Caco-2 (cell line): ENCODE measurements around the gene SRXN1. TPM values are rescaled to one million over a fixed set of nuclear protein-coding genes. Genes with fewer than 3 reads are reported as not detected.

Experiments
- BruUV-seq: library from RNA; stranded (reverse); fragments of 400-500 nt; replicated peaks from 2 replicates; lab custom pipeline; 2021; lab: Mats Ljungman, UMichigan
- CTCF ChIA-PET: fragments of 300-600 bp; sonication (Branson Sonifier 250); formaldehyde crosslinking; loops from one replicate; lab custom pipeline; 2022; ENCODE audit warnings: antibody characterized with exemption; lab: Charles Lee
- POLR2A ChIA-PET: fragments of 300-600 bp; sonication (Branson Sonifier 250); formaldehyde crosslinking; loops from one replicate; lab custom pipeline; 2022; ENCODE audit warnings: antibody characterized with exemption; lab: Charles Lee
- DNase-seq, 2 experiments: peaks; one replicate each; pipeline versions ENCODE4 v3.0.0 to v3.0.0-alpha.2; 2020 to 2022
- H3K27me3 ChIP-seq: replicated peaks from 2 replicates; pipeline ENCODE4 v1.6.0; 2011; ENCODE audit warnings: low read length; ENCODE audit not compliant: control insufficient read depth, insufficient read depth
- H3K36me3 ChIP-seq: 2 replicates; pipeline ENCODE4 v1.5.1; 2011; ENCODE audit warnings: low read length; ENCODE audit not compliant: control insufficient read depth, insufficient read depth
- H3K4me1 ChIP-seq: fragments of 250-450 bp; sonication (Bioruptor Pico); 2 replicates; pipeline ENCODE4 v1.5.1; 2020; ENCODE audit warnings: mild to moderate bottlenecking
- H3K4me3 ChIP-seq: 2 replicates; pipeline ENCODE4 v1.5.1; 2011; ENCODE audit warnings: low read depth, mild to moderate bottlenecking, control low read depth, low read length
- H3K9me3 ChIP-seq: fragments of 250-450 bp; sonication (Bioruptor Pico); 2 replicates; pipeline ENCODE4 v1.5.1; 2020; ENCODE audit warnings: mild to moderate bottlenecking, moderate library complexity
- H3K27ac Mint-ChIP-seq: one replicate; pipeline ENCODE4 v1.8.0; 2022; ENCODE audit warnings: mixed read lengths; ENCODE audit not compliant: unreplicated experiment
- H3K27me3 Mint-ChIP-seq: one replicate; pipeline ENCODE4 v1.8.0; 2022; ENCODE audit warnings: mixed read lengths; ENCODE audit not compliant: insufficient read depth, unreplicated experiment
- H3K36me3 Mint-ChIP-seq: one replicate; pipeline ENCODE4 v1.8.0; 2022; ENCODE audit warnings: mild to moderate bottlenecking, mixed read lengths; ENCODE audit not compliant: insufficient read depth, unreplicated experiment
- H3K4me1 Mint-ChIP-seq: one replicate; pipeline ENCODE4 v1.8.0; 2022; ENCODE audit warnings: low read depth, mixed read lengths; ENCODE audit not compliant: unreplicated experiment
- H3K4me3 Mint-ChIP-seq: one replicate; pipeline ENCODE4 v1.8.0; 2022; ENCODE audit warnings: mild to moderate bottlenecking, moderate library complexity, mixed read lengths; ENCODE audit not compliant: unreplicated experiment
- H3K9me3 Mint-ChIP-seq: one replicate; pipeline ENCODE4 v1.8.0; 2022; ENCODE audit warnings: mixed read lengths; ENCODE audit not compliant: unreplicated experiment
- intact Hi-C: fragments of 100-400 bp; cut with micrococcal nuclease; formaldehyde crosslinking; loops from one replicate; pipeline ENCODE4 v1.10.0; 2022; ENCODE audit not compliant: unreplicated experiment
- total RNA-seq: library from RNA; stranded (reverse); gene quantifications from 2 replicates; pipeline ENCODE4 v1.2.3, GENCODE V29; 2022
- TF ChIP-seq, protein P1 (sequence below), 2 experiments: fragments of 200-600 bp in 1 of 2; IDR thresholded peaks; 1 replicate in 1 of 2; 2 replicates in 1 of 2; pipeline versions ENCODE4 v1.5.1 to v1.8.0; 2011 to 2022; ENCODE audit warnings: antibody characterized with exemption in 1 of 2, control low read depth in 1 of 2, inconsistent platforms in 1 of 2, low read depth in 1 of 2, low read length in 1 of 2, mild to moderate bottlenecking in 1 of 2, moderate library complexity in 1 of 2; ENCODE audit not compliant: insufficient read depth in 1 of 2, severe bottlenecking in 1 of 2, unreplicated experiment in 1 of 2

Gene SRXN1
- total RNA-seq, 1 experiment from 2014 or later, result 33.7 TPM

DNA sequence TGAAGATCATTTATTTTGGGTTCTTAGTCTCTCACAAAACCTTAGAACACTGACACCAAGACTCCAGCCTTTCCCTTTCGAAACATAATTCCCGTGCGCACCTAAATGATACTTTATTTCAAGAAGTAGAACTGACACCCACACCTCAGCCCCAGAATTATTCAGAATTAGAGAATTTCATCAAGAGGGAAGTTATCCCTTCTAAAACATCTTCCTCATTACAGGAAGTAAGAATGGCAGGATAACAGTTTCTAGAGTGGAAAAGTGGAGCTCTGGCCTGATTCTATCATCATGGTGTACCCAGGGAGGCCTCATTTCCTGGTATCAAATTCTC lies 1.4 kb upstream of the SRXN1 start:
- DNase-seq, result no peak
- Histone ChIP-seq H3K4me1 (peaks cover 17% of the 10 kb centered on the region), H3K9me3 (no peaks in the 10 kb centered on the region), H3K36me3 (no peaks in the 10 kb centered on the region; the same call in 1 of the 2 replicates), H3K27me3 (no peaks in the 10 kb centered on the region), H3K4me3 (no peak overlapping the region)
- TF ChIP-seq, protein P1, sequence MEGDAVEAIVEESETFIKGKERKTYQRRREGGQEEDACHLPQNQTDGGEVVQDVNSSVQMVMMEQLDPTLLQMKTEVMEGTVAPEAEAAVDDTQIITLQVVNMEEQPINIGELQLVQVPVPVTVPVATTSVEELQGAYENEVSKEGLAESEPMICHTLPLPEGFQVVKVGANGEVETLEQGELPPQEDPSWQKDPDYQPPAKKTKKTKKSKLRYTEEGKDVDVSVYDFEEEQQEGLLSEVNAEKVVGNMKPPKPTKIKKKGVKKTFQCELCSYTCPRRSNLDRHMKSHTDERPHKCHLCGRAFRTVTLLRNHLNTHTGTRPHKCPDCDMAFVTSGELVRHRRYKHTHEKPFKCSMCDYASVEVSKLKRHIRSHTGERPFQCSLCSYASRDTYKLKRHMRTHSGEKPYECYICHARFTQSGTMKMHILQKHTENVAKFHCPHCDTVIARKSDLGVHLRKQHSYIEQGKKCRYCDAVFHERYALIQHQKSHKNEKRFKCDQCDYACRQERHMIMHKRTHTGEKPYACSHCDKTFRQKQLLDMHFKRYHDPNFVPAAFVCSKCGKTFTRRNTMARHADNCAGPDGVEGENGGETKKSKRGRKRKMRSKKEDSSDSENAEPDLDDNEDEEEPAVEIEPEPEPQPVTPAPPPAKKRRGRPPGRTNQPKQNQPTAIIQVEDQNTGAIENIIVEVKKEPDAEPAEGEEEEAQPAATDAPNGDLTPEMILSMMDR (IDR thresholded peaks at IDR 0.05; ENCODE audit: insufficient read depth in 1 of 2, low read depth in 1 of 2, low read length in 1 of 2, severe bottlenecking in 1 of 2, unreplicated experiment in 1 of 2), result no peak
- no peaks in the 10 kb centered on the region for H3K9me3 Mint-ChIP-seq
- ChIA-PET POLR2A (no interaction called here), CTCF (no interaction called here)
- H3K36me3 Mint-ChIP-seq, result peaks cover 17% of the 10 kb centered on the region
- no peak overlapping the region for H3K27ac Mint-ChIP-seq
- intact Hi-C loops, result no loop called here
- H3K27me3 Mint-ChIP-seq, result no peaks in the 10 kb centered on the region
- H3K4me3 Mint-ChIP-seq, result peak overlapping the region; percentile 85
- peaks cover 25% of the 10 kb centered on the region for H3K4me1 Mint-ChIP-seq
- no TSS peak for BruUV-seq

DNA sequence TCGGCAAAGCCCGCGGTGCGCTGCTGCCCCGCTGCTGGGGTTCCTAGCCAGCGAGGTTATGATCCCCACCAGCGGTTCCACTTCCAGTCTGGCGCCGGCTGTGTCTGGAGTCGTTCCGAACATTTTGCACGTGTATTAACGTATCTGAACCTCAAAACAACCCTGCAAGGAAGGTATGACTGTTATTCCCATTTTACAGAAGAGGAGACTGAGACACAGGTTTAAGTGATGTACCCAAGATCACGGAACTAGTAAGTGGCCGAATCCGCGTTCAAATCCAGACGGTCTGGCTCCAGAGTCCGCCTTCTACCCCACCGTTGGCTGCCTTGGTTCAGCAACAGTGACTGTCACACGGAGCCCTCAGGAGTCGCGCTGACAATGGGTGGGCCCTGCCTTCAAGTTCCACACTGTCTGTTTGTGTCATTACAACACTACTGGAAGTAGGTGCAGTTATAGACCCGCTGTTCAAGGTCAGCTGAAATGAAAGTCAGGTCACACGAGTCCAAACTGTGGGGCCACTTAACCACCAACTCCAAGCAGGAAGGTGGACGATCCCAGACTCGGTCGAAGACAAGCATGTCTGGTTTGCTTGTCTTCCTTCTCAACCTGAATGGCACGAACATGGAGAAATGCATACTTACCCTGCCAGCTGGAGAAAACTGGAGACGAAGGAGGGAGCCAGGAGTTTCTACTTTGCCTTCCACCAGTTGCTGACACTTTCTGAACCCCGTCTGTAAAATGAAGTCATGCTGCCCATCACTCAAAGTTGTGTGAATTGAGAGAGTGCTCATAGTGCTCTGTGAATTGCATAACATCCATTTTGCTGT lies 803 bp upstream of the SRXN1 start:
- H3K9me3 Mint-ChIP-seq, result no peaks in the 10 kb centered on the region
- peak overlapping the region; percentile 85 for H3K4me3 Mint-ChIP-seq
- ChIA-PET POLR2A (no interaction called here), CTCF (no interaction called here)
- TF ChIP-seq, protein P1 (IDR thresholded peaks at IDR 0.05; ENCODE audit: insufficient read depth in 1 of 2, low read depth in 1 of 2, low read length in 1 of 2, severe bottlenecking in 1 of 2, unreplicated experiment in 1 of 2), result no peak
- BruUV-seq, result TSS peak; percentile 87
- H3K27ac Mint-ChIP-seq, result no peak overlapping the region
- DNase-seq, result no peak
- H3K4me1 ChIP-seq, result peaks cover 12% of the 10 kb centered on the region
- H3K36me3 Mint-ChIP-seq, result peaks cover 23% of the 10 kb centered on the region
- H3K36me3 ChIP-seq, result no peaks in the 10 kb centered on the region; the same call in 1 of the 2 replicates
- H3K4me1 Mint-ChIP-seq, result peaks cover 23% of the 10 kb centered on the region
- H3K9me3 ChIP-seq, result no peaks in the 10 kb centered on the region
- H3K4me3 ChIP-seq, result peak overlapping the region; percentile 97
- intact Hi-C loops, result loop anchor here (1.0 kb wide), 1 partner anchor 13 kb away; no protein-coding TSS in a partner anchor
- no peaks in the 10 kb centered on the region for H3K27me3 Mint-ChIP-seq
- H3K27me3 ChIP-seq, result no peaks in the 10 kb centered on the region

GRCh38 chr20:652615-653109 lies 338 bp downstream of the SRXN1 start:
- CTCF ChIA-PET, result interaction anchor here (0.7 to 1.7 kb wide), 2 partner anchors 15 to 87 kb away, joined by 3 to 7 read pairs; no protein-coding TSS in a partner anchor
- peaks cover 33% of the 10 kb centered on the region for H3K36me3 Mint-ChIP-seq
- Histone ChIP-seq H3K4me3 (peak overlapping the region; percentile 97), H3K4me1 (peaks cover 6% of the 10 kb centered on the region; the same call in 1 of the 2 replicates), H3K27me3 (no peaks in the 10 kb centered on the region), H3K36me3 (peaks cover 3% of the 10 kb centered on the region; the same call in 1 of the 2 replicates), H3K9me3 (no peaks in the 10 kb centered on the region)
- no peaks in the 10 kb centered on the region for H3K9me3 Mint-ChIP-seq
- H3K4me3 Mint-ChIP-seq, result peak overlapping the region; percentile 85
- peaks cover 12% of the 10 kb centered on the region for H3K4me1 Mint-ChIP-seq
- peak in 1 of 2 experiments; percentile 62 for DNase-seq
- intact Hi-C loops, result loop anchor here (1.0 kb wide), 1 partner anchor 15 kb away; no protein-coding TSS in a partner anchor
- no peaks in the 10 kb centered on the region for H3K27me3 Mint-ChIP-seq
- peak overlapping the region; percentile 80 for H3K27ac Mint-ChIP-seq
- TSS peak; percentile 31 for BruUV-seq
- POLR2A ChIA-PET, result no interaction called here
- TF ChIP-seq, protein P1 (IDR thresholded peaks at IDR 0.05; ENCODE audit: insufficient read depth in 1 of 2, low read depth in 1 of 2, low read length in 1 of 2, severe bottlenecking in 1 of 2, unreplicated experiment in 1 of 2), result no peak
